Right atrium auricular region (tissue), 2 donors: ENCODE data around the gene DYRK1A. TPM values are rescaled to one million over a fixed set of nuclear protein-coding genes. Genes with fewer than 3 reads are reported as not detected.

Experiments used
- DNase-seq: peaks from one replicate; pipeline ENCODE4 v3.0.0-alpha.2; 2019; ENCODE audit warnings: low spot score
- H3K27ac ChIP-seq, 2 donors: fragments of 200-600 bp; sonication (generic); 1 replicate in 1 of 2; 2 replicates in 1 of 2; pipeline ENCODE4 v1.5.1; 2016 to 2019
- H3K27me3 ChIP-seq, 2 donors: fragments of 200-600 bp; sonication (generic); one replicate each; pipeline versions ENCODE4 v1.5.1 to v1.6.0; 2017 to 2019
- H3K36me3 ChIP-seq: fragments of 200-600 bp; sonication (generic); one replicate; pipeline ENCODE4 v1.5.1; 2016
- H3K4me1 ChIP-seq, 2 donors: fragments of 200-600 bp; sonication (generic); one replicate each; pipeline versions ENCODE4 v1.5.1 to v1.6.0; 2017 to 2019
- H3K4me3 ChIP-seq, 2 donors: fragments of 200-600 bp; sonication (generic); 1 replicate in 1 of 2; 2 replicates in 1 of 2; pipeline ENCODE4 v1.5.1; 2017 to 2019; ENCODE audit warnings: mild to moderate bottlenecking in 1 of 2, moderate library complexity in 1 of 2
- H3K9me3 ChIP-seq, 2 donors: fragments of 200-600 bp; sonication (generic); one replicate each; pipeline ENCODE4 v1.5.1; 2019
- CTCF ChIP-seq, 2 donors: fragments of 200-600 bp; sonication (generic); IDR thresholded peaks; one replicate each; pipeline ENCODE4 v1.5.1; 2019; ENCODE audit warnings: antibody characterized with exemption in 2 of 2
- total RNA-seq, 2 donors: library from RNA; depleted of rRNA; stranded (reverse); fragments of >200 nt; gene quantifications; one replicate each; pipeline ENCODE4 v1.1.0, GENCODE V29; 2016

DYRK1A gene
- total RNA-seq, 2 donors from 2014 or later = 69.3 to 94.7 TPM

- no peak for DNase-seq
- Histone ChIP-seq H3K4me1 (no peaks in the 10 kb centered on the region), H3K4me3 (no peak overlapping the region), H3K27me3 (no peaks in the 10 kb centered on the region), H3K27ac (no peak overlapping the region), H3K36me3 (no peaks in the 10 kb centered on the region), H3K9me3 (peaks cover 0 to 16% of the 10 kb centered on the region in 2 donors)
- no peak for TF ChIP-seq CTCF (IDR thresholded peaks at IDR 0.05)
Measured at GRCh38 chr21:37574751-37575150, 208.2 kb downstream of the DYRK1A start.

GRCh38 chr21:37575580-37575979 lies 209.0 kb downstream of the DYRK1A start:
- H3K9me3 ChIP-seq = peaks cover 0 to 16% of the 10 kb centered on the region in 2 donors
- H3K27ac ChIP-seq = no peak overlapping the region
- DNase-seq = no peak
- no peaks in the 10 kb centered on the region for H3K27me3 ChIP-seq
- H3K4me1 ChIP-seq = no peaks in the 10 kb centered on the region
- H3K36me3 ChIP-seq = no peaks in the 10 kb centered on the region
- TF ChIP-seq CTCF (IDR thresholded peaks at IDR 0.05) = no peak
- no peak overlapping the region for H3K4me3 ChIP-seq

Other genes starting within 250 kb of the DYRK1A start
- gene VPS26C, start 99.4 kb upstream of the DYRK1A start, total RNA-seq = 10 to 100 TPM; 45.2 to 53.8 TPM